ENCODE measurements around the gene ALG13. TPM values are rescaled to one million over a fixed set of nuclear protein-coding genes. Genes with fewer than 3 reads are reported as not detected.

Gene ALG13
- total RNA-seq, 2 experiments from 2014 or later, result 62.2 to 70.5 TPM

GRCh38 chrX:111761578-111762135 lies 80.7 kb downstream of the ALG13 start:
- Histone ChIP-seq H3K4me3 (ENCODE audit: low read depth, low read length, poor library complexity, severe bottlenecking) (no peak overlapping the region), H2AFZ (ENCODE audit: low read length) (no peak overlapping the region), H3K9me2 (ENCODE audit: insufficient read depth, low read length) (no peaks in the 10 kb centered on the region), H3K36me3 (ENCODE audit: insufficient read depth, low read length) (peaks cover 9% of the 10 kb centered on the region), H3K79me2 (ENCODE audit: insufficient read depth, low read depth, low read length) (no peaks in the 10 kb centered on the region), H3K9me3 (ENCODE audit: low read length) (no peaks in the 10 kb centered on the region), H4K20me1 (ENCODE audit: insufficient read depth, low read length) (no peaks in the 10 kb centered on the region), H3K4me1 (ENCODE audit: insufficient read depth, low read length, poor library complexity, severe bottlenecking) (no peaks in the 10 kb centered on the region), H3K4me2 (ENCODE audit: low read length) (no peak overlapping the region), H3K27ac (ENCODE audit: low read depth, low read length, poor library complexity, severe bottlenecking) (no peak overlapping the region)
- ChIA-PET CTCF (ENCODE audit: unreplicated experiment) (no interaction called here), POLR2A (no interaction called here)
- DNase-seq (ENCODE audit: low spot score), result no peak
- BruUV-seq (replicated peaks), result no TSS peak
- intact Hi-C loops (cut with micrococcal nuclease; ENCODE audit: unreplicated experiment), result no loop called here
- TF ChIP-seq EZH2phosphoT487 (IDR thresholded peaks at IDR 0.05; ENCODE audit: borderline replicate concordance, low read depth, low read length), result no peak
- TF ChIP-seq, protein P1, sequence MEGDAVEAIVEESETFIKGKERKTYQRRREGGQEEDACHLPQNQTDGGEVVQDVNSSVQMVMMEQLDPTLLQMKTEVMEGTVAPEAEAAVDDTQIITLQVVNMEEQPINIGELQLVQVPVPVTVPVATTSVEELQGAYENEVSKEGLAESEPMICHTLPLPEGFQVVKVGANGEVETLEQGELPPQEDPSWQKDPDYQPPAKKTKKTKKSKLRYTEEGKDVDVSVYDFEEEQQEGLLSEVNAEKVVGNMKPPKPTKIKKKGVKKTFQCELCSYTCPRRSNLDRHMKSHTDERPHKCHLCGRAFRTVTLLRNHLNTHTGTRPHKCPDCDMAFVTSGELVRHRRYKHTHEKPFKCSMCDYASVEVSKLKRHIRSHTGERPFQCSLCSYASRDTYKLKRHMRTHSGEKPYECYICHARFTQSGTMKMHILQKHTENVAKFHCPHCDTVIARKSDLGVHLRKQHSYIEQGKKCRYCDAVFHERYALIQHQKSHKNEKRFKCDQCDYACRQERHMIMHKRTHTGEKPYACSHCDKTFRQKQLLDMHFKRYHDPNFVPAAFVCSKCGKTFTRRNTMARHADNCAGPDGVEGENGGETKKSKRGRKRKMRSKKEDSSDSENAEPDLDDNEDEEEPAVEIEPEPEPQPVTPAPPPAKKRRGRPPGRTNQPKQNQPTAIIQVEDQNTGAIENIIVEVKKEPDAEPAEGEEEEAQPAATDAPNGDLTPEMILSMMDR (conservative IDR thresholded peaks at IDR 0.05; ENCODE audit: low read length), result no peak

GRCh38 chrX:111778591-111778990 lies 97.6 kb downstream of the ALG13 start:
- ChIA-PET CTCF (ENCODE audit: unreplicated experiment) (no interaction called here), POLR2A (no interaction called here)
- no peaks in the 10 kb centered on the region for H4K20me1 ChIP-seq (ENCODE audit: insufficient read depth, low read length)
- no peak overlapping the region for H3K27ac ChIP-seq (ENCODE audit: low read depth, low read length, poor library complexity, severe bottlenecking)
- no peak overlapping the region for H3K4me2 ChIP-seq (ENCODE audit: low read length)
- no peaks in the 10 kb centered on the region for H3K36me3 ChIP-seq (ENCODE audit: insufficient read depth, low read length)
- no peaks in the 10 kb centered on the region for H3K9me2 ChIP-seq (ENCODE audit: insufficient read depth, low read length)
- no peak for DNase-seq (ENCODE audit: low spot score)
- H3K79me2 ChIP-seq (ENCODE audit: insufficient read depth, low read depth, low read length), result no peaks in the 10 kb centered on the region
- no peak overlapping the region for H2AFZ ChIP-seq (ENCODE audit: low read length)
- intact Hi-C loops (cut with micrococcal nuclease; ENCODE audit: unreplicated experiment), result no loop called here
- H3K9me3 ChIP-seq (ENCODE audit: low read length), result no peaks in the 10 kb centered on the region
- H3K4me3 ChIP-seq (ENCODE audit: low read depth, low read length, poor library complexity, severe bottlenecking), result no peak overlapping the region
- no peaks in the 10 kb centered on the region for H3K4me1 ChIP-seq (ENCODE audit: insufficient read depth, low read length, poor library complexity, severe bottlenecking)
- no TSS peak for BruUV-seq (replicated peaks)
- TF ChIP-seq, protein P1 (conservative IDR thresholded peaks at IDR 0.05; ENCODE audit: low read length), result no peak
- no peak for TF ChIP-seq EZH2phosphoT487 (IDR thresholded peaks at IDR 0.05; ENCODE audit: borderline replicate concordance, low read depth, low read length)

- BruUV-seq (replicated peaks), result no TSS peak
- intact Hi-C loops (cut with micrococcal nuclease; ENCODE audit: unreplicated experiment), result no loop called here
- CTCF ChIA-PET (ENCODE audit: unreplicated experiment), result no interaction called here
Observed at GRCh38 chrX:111779582-111779981, 98.6 kb downstream of the ALG13 start.

More at GRCh38 chrX:111779582-111779981, 98.6 kb downstream of the ALG13 start:
- H3K4me1 ChIP-seq (ENCODE audit: insufficient read depth, low read length, poor library complexity, severe bottlenecking), result no peaks in the 10 kb centered on the region
- H3K4me3 ChIP-seq (ENCODE audit: low read depth, low read length, poor library complexity, severe bottlenecking), result no peak overlapping the region
- no peaks in the 10 kb centered on the region for H4K20me1 ChIP-seq (ENCODE audit: insufficient read depth, low read length)
- H3K9me2 ChIP-seq (ENCODE audit: insufficient read depth, low read length), result no peaks in the 10 kb centered on the region
- H3K36me3 ChIP-seq (ENCODE audit: insufficient read depth, low read length), result no peaks in the 10 kb centered on the region
- POLR2A ChIA-PET, result no interaction called here
- no peak overlapping the region for H3K4me2 ChIP-seq (ENCODE audit: low read length)
- H3K27ac ChIP-seq (ENCODE audit: low read depth, low read length, poor library complexity, severe bottlenecking), result no peak overlapping the region
- no peaks in the 10 kb centered on the region for H3K79me2 ChIP-seq (ENCODE audit: insufficient read depth, low read depth, low read length)
- H3K9me3 ChIP-seq (ENCODE audit: low read length), result no peaks in the 10 kb centered on the region
- no peak overlapping the region for H2AFZ ChIP-seq (ENCODE audit: low read length)
- no peak for DNase-seq (ENCODE audit: low spot score)
- no peak for TF ChIP-seq EZH2phosphoT487 (IDR thresholded peaks at IDR 0.05; ENCODE audit: borderline replicate concordance, low read depth, low read length)
- TF ChIP-seq, protein P1 (conservative IDR thresholded peaks at IDR 0.05; ENCODE audit: low read length), result no peak
